Bronchial epithelial cell (primary cell): ENCODE data around the gene PIK3CA. TPM values are rescaled to one million over a fixed set of nuclear protein-coding genes. Genes with fewer than 3 reads are reported as not detected.

Experiments used
- DNase-seq: peaks from one replicate; pipeline ENCODE4 v3.0.0-alpha.2; 2010; ENCODE audit warnings: low read depth
- FAIRE-seq: peaks from 2 replicates; lab custom pipeline; 2011; peaks lifted over from hg19 to GRCh38; lab: Jason Lieb, UNC
- H3K27me3 ChIP-seq: 2 replicates; pipeline ENCODE4 v1.5.1; 2011; ENCODE audit warnings: low read length; ENCODE audit not compliant: control insufficient read depth, insufficient read depth
- H3K36me3 ChIP-seq: 2 replicates; pipeline ENCODE4 v1.5.1; 2011; ENCODE audit warnings: low read length; ENCODE audit not compliant: control insufficient read depth, insufficient read depth
- H3K4me3 ChIP-seq: 2 replicates; pipeline ENCODE4 v1.5.1; 2011; ENCODE audit warnings: mild to moderate bottlenecking, low read depth, low read length, control low read depth
- CTCF ChIP-seq: IDR thresholded peaks from 2 replicates; pipeline ENCODE4 v1.5.1; 2011; ENCODE audit warnings: mild to moderate bottlenecking, moderate library complexity, low read length, control low read depth, inconsistent platforms; ENCODE audit not compliant: insufficient read depth, severe bottlenecking
- total RNA-seq: library from RNA; depleted of rRNA; stranded (reverse); fragments of >200 nt; gene quantifications from 2 replicates; pipeline ENCODE4 v1.2.1, GENCODE V29; 2014

PIK3CA gene
- total RNA-seq, 1 donor from 2014 or later, result 20.3 TPM

GRCh38 chr3:179181021-179181472 lies 32.9 kb downstream of the PIK3CA start:
- DNase-seq, result peak; percentile 51
- Histone ChIP-seq H3K27me3 (no peaks in the 10 kb centered on the region), H3K4me3 (no peak overlapping the region), H3K36me3 (no peaks in the 10 kb centered on the region)
- TF ChIP-seq CTCF, result no peak
- FAIRE-seq, result no peak

DNA sequence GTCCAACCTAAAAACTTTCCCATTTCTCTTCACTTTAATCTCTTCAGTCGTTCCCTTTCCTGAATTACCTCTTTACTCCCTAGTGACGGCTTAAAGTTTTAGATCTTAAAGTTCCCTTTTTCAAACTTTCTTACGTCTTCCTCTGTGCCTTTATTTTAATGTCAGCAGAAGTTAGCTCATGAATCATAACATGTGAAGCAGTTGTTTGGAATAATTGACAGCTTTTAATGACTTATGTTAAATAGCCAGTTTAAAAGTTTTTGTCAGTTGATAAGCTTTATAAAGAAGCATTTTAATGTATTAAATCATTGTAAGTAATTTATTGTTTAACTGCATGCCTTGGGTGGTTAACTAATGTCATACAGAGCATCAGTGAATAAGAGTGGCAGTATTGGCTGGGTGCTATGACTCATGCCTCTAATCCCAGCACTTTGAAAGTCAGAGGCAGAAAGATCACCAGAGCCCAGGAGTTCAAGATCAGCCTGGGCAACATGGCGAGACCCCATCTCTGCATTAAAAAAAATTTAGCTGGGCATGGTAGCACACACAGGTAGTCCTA lies 33.9 kb downstream of the PIK3CA start:
- Histone ChIP-seq H3K36me3 (no peaks in the 10 kb centered on the region), H3K27me3 (no peaks in the 10 kb centered on the region), H3K4me3 (no peak overlapping the region)
- DNase-seq (peak; percentile 50), FAIRE-seq (no peak)
- TF ChIP-seq CTCF, result no peak

- peak; percentile 3 for DNase-seq
- TF ChIP-seq CTCF, result no peak
- H3K4me3 ChIP-seq, result no peak overlapping the region
- FAIRE-seq, result no peak
- H3K36me3 ChIP-seq, result no peaks in the 10 kb centered on the region
- no peaks in the 10 kb centered on the region for H3K27me3 ChIP-seq
Observed at GRCh38 chr3:179182902-179183301, 34.7 kb downstream of the PIK3CA start.

- TF ChIP-seq CTCF, result no peak
- FAIRE-seq, result no peak
Observed at GRCh38 chr3:179184826-179185225, 36.7 kb downstream of the PIK3CA start.

DNA sequence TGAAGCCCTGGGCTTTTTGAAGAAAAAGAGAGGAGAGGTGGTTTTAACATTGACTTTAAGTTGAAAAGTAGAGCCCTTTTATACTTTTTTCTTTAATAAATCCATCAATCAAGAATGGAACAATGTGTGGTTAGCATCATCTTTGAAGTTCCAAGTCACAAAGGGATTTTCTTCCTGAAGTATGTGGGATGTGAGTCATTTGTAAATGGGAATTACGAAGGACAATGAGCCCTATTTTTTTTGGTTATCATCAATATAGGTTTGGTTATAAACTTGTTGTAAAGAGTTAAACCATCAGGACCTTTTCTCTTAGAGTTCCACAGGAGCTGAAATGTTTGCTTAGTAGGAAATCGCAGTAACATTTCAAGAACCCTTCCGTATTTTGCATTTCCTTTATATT lies 38.3 kb downstream of the PIK3CA start:
- TF ChIP-seq CTCF, result no peak
- Histone ChIP-seq H3K4me3 (no peak overlapping the region), H3K36me3 (no peaks in the 10 kb centered on the region), H3K27me3 (no peaks in the 10 kb centered on the region)
- FAIRE-seq, result no peak
- no peak for DNase-seq

More at GRCh38 chr3:179184826-179185225, 36.7 kb downstream of the PIK3CA start:
- Histone ChIP-seq H3K36me3 (no peaks in the 10 kb centered on the region), H3K27me3 (no peaks in the 10 kb centered on the region), H3K4me3 (no peak overlapping the region)
- no peak for DNase-seq

- no peak for DNase-seq
- Histone ChIP-seq H3K36me3 (no peaks in the 10 kb centered on the region), H3K4me3 (no peak overlapping the region), H3K27me3 (no peaks in the 10 kb centered on the region)
- no peak for TF ChIP-seq CTCF
- FAIRE-seq, result no peak
Observed at GRCh38 chr3:179189759-179190158, 41.6 kb downstream of the PIK3CA start.
